GM12874 (cell line): Measurements from ENCODE around the gene MRPS24.

Experiments
- TF ChIP-seq, protein P1 (sequence below): IDR thresholded peaks from 2 replicates; pipeline ENCODE4 v1.5.1; 2011; ENCODE audit warnings: low read depth, mild to moderate bottlenecking, control low read depth, low read length, moderate library complexity; ENCODE audit not compliant: insufficient read depth

The MRPS24 gene

DNA sequence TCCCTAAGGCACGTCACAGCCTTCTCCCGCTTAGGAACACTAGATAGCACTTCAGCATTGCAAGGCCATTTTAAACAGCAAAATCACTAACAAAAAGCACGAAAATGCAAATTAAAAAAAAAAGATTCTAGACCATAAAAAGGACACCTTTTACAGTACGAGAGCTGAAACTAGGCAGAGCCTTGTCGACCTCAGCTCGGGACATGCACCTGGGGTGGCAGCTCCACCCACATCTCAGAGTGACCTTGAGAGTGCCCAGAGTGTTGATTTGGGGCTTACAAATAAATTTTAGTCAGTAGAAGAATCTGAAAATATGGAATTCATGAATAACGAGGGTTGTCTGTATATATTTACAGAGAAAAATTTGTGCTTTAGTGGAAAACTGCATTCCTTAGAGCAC lies 1.1 kb downstream of the MRPS24 start:
- TF ChIP-seq, protein P1, sequence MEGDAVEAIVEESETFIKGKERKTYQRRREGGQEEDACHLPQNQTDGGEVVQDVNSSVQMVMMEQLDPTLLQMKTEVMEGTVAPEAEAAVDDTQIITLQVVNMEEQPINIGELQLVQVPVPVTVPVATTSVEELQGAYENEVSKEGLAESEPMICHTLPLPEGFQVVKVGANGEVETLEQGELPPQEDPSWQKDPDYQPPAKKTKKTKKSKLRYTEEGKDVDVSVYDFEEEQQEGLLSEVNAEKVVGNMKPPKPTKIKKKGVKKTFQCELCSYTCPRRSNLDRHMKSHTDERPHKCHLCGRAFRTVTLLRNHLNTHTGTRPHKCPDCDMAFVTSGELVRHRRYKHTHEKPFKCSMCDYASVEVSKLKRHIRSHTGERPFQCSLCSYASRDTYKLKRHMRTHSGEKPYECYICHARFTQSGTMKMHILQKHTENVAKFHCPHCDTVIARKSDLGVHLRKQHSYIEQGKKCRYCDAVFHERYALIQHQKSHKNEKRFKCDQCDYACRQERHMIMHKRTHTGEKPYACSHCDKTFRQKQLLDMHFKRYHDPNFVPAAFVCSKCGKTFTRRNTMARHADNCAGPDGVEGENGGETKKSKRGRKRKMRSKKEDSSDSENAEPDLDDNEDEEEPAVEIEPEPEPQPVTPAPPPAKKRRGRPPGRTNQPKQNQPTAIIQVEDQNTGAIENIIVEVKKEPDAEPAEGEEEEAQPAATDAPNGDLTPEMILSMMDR: no peak

- TF ChIP-seq, protein P1: no peak
Measured at GRCh38 chr7:43865277-43865676, 4.0 kb downstream of the MRPS24 start.

DNA sequence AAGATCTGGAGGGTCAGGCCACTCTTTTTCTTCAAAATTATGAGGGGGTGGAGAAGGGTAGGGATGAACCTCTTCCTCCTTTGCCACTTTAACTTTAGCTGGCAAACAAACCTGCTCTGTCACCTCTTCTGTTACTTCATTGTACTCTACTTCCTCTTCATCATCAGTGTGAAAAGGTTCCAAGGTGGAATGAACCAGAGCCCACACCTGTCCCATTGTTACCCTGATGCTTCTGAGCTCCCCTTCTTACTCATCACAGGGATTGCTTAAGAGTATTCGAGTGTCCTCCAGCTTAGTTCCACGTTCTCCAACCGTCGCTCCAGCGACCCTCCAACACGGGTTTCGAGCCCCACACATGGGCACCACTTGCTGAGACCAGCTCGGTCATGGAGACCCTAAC lies 5.2 kb downstream of the MRPS24 start:
- TF ChIP-seq, protein P1: no peak

- TF ChIP-seq, protein P1: no peak
Measured at GRCh38 chr7:43856996-43857395, 12.3 kb downstream of the MRPS24 start.

- TF ChIP-seq, protein P1: no peak
Measured at GRCh38 chr7:43856316-43856715, 13.0 kb downstream of the MRPS24 start.

GRCh38 chr7:43855176-43855575 lies 14.1 kb downstream of the MRPS24 start:
- TF ChIP-seq, protein P1: no peak

DNA sequence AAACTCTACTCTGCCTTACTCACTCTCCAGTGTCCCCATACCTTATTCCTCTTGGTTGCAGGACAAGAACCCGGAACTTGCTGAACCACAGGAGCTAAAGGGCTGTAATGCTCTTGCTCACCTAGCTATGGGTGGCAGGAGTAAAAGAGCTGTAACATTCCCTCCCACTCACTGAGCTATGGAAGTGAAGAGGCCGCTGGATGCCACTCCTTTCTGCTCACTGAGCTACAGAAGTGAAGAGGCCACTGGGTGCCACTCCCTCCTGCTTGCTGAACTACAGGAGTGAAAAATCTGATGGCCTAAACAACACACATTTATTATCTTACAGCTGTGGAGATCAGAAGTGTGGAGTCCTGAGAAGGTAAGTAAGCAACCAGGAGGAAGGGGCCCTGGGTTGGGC lies 17.5 kb downstream of the MRPS24 start:
- TF ChIP-seq, protein P1: no peak
